Measurements from ENCODE around the gene ADA.
"Not testable (repeated sequence)": the region's sequence is repeated elsewhere in the genome, so short reads cannot be mapped to it uniquely, and the experiment has no call there.

ADA gene

GRCh38 chr20:44678990-44679611, 27.6 kb upstream of the ADA start:
- no peak for DNase-seq

GRCh38 chr20:44678242-44678641, 26.7 kb upstream of the ADA start:
- DNase-seq, result no peak

GRCh38 chr20:44672318-44672902, 20.9 kb upstream of the ADA start:
- DNase-seq, result not testable (repeated sequence)

- DNase-seq, result not testable (repeated sequence)
Observed at GRCh38 chr20:44671541-44671940, 20.0 kb upstream of the ADA start.

GRCh38 chr20:44670851-44671250, 19.4 kb upstream of the ADA start:
- peak; percentile 70 for DNase-seq

GRCh38 chr20:44666066-44666465, 14.6 kb upstream of the ADA start:
- no peak for DNase-seq

- no peak for DNase-seq
Observed at GRCh38 chr20:44664131-44664530, 12.6 kb upstream of the ADA start.

GRCh38 chr20:44662261-44662660, 10.8 kb upstream of the ADA start:
- no peak for DNase-seq

- no peak for DNase-seq
Observed at GRCh38 chr20:44660581-44660980, 9.1 kb upstream of the ADA start.

GRCh38 chr20:44659931-44660330, 8.4 kb upstream of the ADA start:
- no peak for DNase-seq

- no peak for DNase-seq
Observed at GRCh38 chr20:44658810-44659209, 7.3 kb upstream of the ADA start.

GRCh38 chr20:44657875-44658274, 6.4 kb upstream of the ADA start:
- no peak for DNase-seq

GRCh38 chr20:44656448-44656847, 4.9 kb upstream of the ADA start:
- DNase-seq, result no peak

- DNase-seq, result not testable (repeated sequence)
Observed at GRCh38 chr20:44654210-44654609, 2.7 kb upstream of the ADA start.

GRCh38 chr20:44653546-44653945, 2.0 kb upstream of the ADA start:
- no peak for DNase-seq

- no peak for DNase-seq
Observed at GRCh38 chr20:44651434-44651683, 140 bp downstream of the ADA start.

GRCh38 chr20:44650771-44651433, 597 bp downstream of the ADA start:
- no peak for DNase-seq

GRCh38 chr20:44649976-44650375, 1.5 kb downstream of the ADA start:
- DNase-seq, result no peak

- DNase-seq, result no peak
Observed at GRCh38 chr20:44649126-44649525, 2.4 kb downstream of the ADA start.

- DNase-seq, result no peak
Observed at GRCh38 chr20:44648579-44648978, 2.9 kb downstream of the ADA start.

GRCh38 chr20:44648068-44648467, 3.4 kb downstream of the ADA start:
- DNase-seq, result no peak

GRCh38 chr20:44646641-44647274, 4.7 kb downstream of the ADA start:
- DNase-seq, result peak; percentile 51

GRCh38 chr20:44646023-44646640, 5.4 kb downstream of the ADA start:
- peak; percentile 38 for DNase-seq

Measured in fibroblast of skin of abdomen (primary cell).